K562 treated with DMSO at 1 percent for 48 hours (cell line): Measurements from ENCODE around the gene ADH1C. TPM values are rescaled to one million over a fixed set of nuclear protein-coding genes. Genes with fewer than 3 reads are reported as not detected.

ENCODE experiments used
- total RNA-seq: library from RNA; unstranded; fragments of 300-600 nt; gene quantifications from 2 replicates; pipeline ENCODE4 v1.2.3, GENCODE V29; 2022; ENCODE audit warnings: low replicate concordance; ENCODE audit errors: extremely low read depth

Gene ADH1C
- total RNA-seq, result not detected in 2 replicates

GRCh38 chr4:99352602-99353537, at the start of gene ADH1C:
Gene ADH1C (minus strand): TSS chr4:99352746. CDS start chr4:99352675, 71 bp downstream.

GRCh38 chr4:99321241-99322191, 31.0 kb downstream of the ADH1C start, which contains the start of gene ADH1B:
Gene ADH1B (minus strand): TSS chr4:99321401. CDS start chr4:99321331, 70 bp downstream.

GRCh38 chr4:99290848-99291786, 61.4 kb downstream of the ADH1C start, which contains the start of gene ADH1A:
Gene ADH1A (minus strand): TSS chr4:99290985. CDS start chr4:99290914, 71 bp downstream.

Other genes with a start within 250 kb of the ADH1C start
- not detected in 2 replicates for gene ADH4, start 208.4 kb downstream of the ADH1C start, total RNA-seq
- gene ADH6, start 133.5 kb downstream of the ADH1C start, total RNA-seq, result not detected in 2 replicates
- not detected in 2 replicates for gene ADH1A, start 61.8 kb downstream of the ADH1C start, total RNA-seq
- gene ADH1B, start 31.3 kb downstream of the ADH1C start, total RNA-seq, result not detected in 2 replicates
- not detected in 2 replicates for gene ADH7, start 82.6 kb upstream of the ADH1C start, total RNA-seq
- gene C4orf17, start 158.3 kb upstream of the ADH1C start, total RNA-seq, result not detected in 2 replicates
- not detected in 2 replicates for gene TRMT10A, start 211.3 kb upstream of the ADH1C start, total RNA-seq
- gene MTTP, start 222.1 kb upstream of the ADH1C start, total RNA-seq, result not detected in 2 replicates